Thyroid gland (tissue), 4 donors: ENCODE results near the gene MUC2.

Experiments used
- CTCF ChIP-seq, 6 experiments: fragments of 200-600 bp in 3 of 6; fragments of 450-650 bp in 3 of 6; sonication (generic) in 3 of 6; IDR thresholded peaks; one replicate each; pipeline ENCODE4 v1.5.1; 2016 to 2019; ENCODE audit warnings: antibody characterized with exemption in 6 of 6, mild to moderate bottlenecking in 2 of 6, inconsistent platforms in 1 of 6, moderate library complexity in 1 of 6
- POLR2A ChIP-seq, 2 donors: fragments of 450-650 bp; IDR thresholded peaks; one replicate each; pipeline ENCODE4 v1.6.1; 2017; ENCODE audit warnings: antibody characterized with exemption in 2 of 2, mild to moderate bottlenecking in 2 of 2, moderate library complexity in 1 of 2

DNA sequence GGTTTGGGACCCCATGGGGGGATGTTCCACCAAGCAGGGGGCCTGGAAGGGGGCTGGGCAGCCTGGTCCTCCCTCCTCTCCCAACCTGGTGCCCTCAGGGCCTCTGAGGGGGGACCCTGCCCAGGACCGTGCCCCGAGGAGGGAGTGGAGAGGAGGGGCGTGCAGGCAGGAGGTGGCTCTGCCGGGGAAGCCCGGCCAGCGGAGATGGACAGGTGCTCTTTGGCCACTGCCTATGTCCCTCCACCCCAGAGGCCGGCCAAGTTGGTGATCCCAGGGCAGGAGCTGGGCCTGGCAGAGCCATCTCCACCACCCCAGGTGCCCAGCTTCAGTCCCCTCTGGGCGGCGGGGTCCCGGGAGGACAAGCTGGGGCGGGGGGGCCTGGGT, 2.4 kb downstream of the MUC2 start:
- TF ChIP-seq CTCF (IDR thresholded peaks at IDR 0.05) (no peak), POLR2A (IDR thresholded peaks at IDR 0.05) (no peak)
